CD4-positive, alpha-beta T cell treated with Interleukin-21 for 1 hour (primary cell): ENCODE measurements around the gene HEXIM1.
A peak's percentile ranks its signal among the peaks of the same experiment; 100 is the strongest.

Experiments
- DNase-seq: peaks from one replicate; pipeline ENCODE4 v3.0.0-alpha.2; 2020

The HEXIM1 gene

GRCh38 chr17:45147581-45148182 lies 593 bp upstream of the HEXIM1 start:
- DNase-seq, result peak; percentile 90

- DNase-seq, result peak; percentile 76
These were observed 878 bp downstream of the HEXIM1 start for GRCh38 chr17:45149037-45149668.

GRCh38 chr17:45149669-45150664 lies 1.7 kb downstream of the HEXIM1 start:
- DNase-seq, result peak; percentile 41

- DNase-seq, result no peak
These were observed 2.9 kb downstream of the HEXIM1 start for GRCh38 chr17:45150911-45151809.

- DNase-seq, result no peak
These were observed 6.8 kb downstream of the HEXIM1 start for GRCh38 chr17:45155029-45155428.

GRCh38 chr17:45155483-45155882 lies 7.2 kb downstream of the HEXIM1 start:
- no peak for DNase-seq

GRCh38 chr17:45156242-45156641 lies 8.0 kb downstream of the HEXIM1 start:
- DNase-seq, result no peak

- DNase-seq, result peak; percentile 69
These were observed 12.4 kb downstream of the HEXIM1 start for GRCh38 chr17:45160447-45161287.

- peak; percentile 100 for DNase-seq
These were observed 13.2 kb downstream of the HEXIM1 start, which contains the start of gene HEXIM2 for GRCh38 chr17:45161288-45162024. HEXIM2 (plus strand) TSS chr17:45161875; CDS start chr17:45162794, 919 bp downstream.

GRCh38 chr17:45162025-45162687 lies 13.9 kb downstream of the HEXIM1 start:
- DNase-seq, result no peak

GRCh38 chr17:45164734-45165269 lies 16.5 kb downstream of the HEXIM1 start:
- no peak for DNase-seq

- no peak for DNase-seq
These were observed 20.9 kb downstream of the HEXIM1 start for GRCh38 chr17:45168991-45169752.

GRCh38 chr17:45170280-45170930 lies 22.1 kb downstream of the HEXIM1 start:
- no peak for DNase-seq

- no peak for DNase-seq
These were observed 22.7 kb downstream of the HEXIM1 start for GRCh38 chr17:45170931-45171337.

GRCh38 chr17:45171338-45172231 lies 23.3 kb downstream of the HEXIM1 start:
- DNase-seq, result no peak

GRCh38 chr17:45172232-45172540 lies 23.9 kb downstream of the HEXIM1 start:
- no peak for DNase-seq

- peak; percentile 61 for DNase-seq
These were observed 24.4 kb downstream of the HEXIM1 start for GRCh38 chr17:45172541-45173286.
